HG03565 (cell line): ENCODE results near the gene ZNF385B.

Experiments
- ATAC-seq: cut with Tn5 transposase; IDR thresholded peaks from one replicate; pipeline ENCODE4 v1.9.1; 2021; ENCODE audit warnings: mild to moderate bottlenecking, moderate library complexity; ENCODE audit not compliant: unreplicated experiment

ZNF385B gene

GRCh38 chr2:179751163-179751809 is 110.1 kb downstream of the ZNF385B start:
- ATAC-seq = peak; percentile 65

DNA sequence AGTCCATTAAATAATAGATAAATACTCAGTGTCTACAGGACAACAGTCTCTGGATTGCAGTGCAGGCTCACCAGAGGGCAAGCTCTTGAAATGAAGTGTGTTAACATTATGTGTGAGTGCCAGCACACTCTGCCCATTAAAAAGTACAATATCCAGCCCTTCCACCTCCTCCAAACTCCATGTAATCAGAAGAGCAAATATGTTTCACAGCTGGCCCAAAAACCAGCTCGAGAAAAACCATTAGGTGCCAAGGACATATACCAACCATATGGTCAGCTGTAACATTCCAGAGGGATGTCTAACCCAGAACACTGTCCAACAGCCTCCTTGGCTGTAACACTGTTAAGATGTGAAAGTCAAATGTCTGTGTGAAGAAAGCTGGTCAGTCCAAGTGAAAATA is 112.2 kb downstream of the ZNF385B start:
- ATAC-seq = no peak

GRCh38 chr2:179746981-179747380 is 114.4 kb downstream of the ZNF385B start:
- ATAC-seq = no peak

DNA sequence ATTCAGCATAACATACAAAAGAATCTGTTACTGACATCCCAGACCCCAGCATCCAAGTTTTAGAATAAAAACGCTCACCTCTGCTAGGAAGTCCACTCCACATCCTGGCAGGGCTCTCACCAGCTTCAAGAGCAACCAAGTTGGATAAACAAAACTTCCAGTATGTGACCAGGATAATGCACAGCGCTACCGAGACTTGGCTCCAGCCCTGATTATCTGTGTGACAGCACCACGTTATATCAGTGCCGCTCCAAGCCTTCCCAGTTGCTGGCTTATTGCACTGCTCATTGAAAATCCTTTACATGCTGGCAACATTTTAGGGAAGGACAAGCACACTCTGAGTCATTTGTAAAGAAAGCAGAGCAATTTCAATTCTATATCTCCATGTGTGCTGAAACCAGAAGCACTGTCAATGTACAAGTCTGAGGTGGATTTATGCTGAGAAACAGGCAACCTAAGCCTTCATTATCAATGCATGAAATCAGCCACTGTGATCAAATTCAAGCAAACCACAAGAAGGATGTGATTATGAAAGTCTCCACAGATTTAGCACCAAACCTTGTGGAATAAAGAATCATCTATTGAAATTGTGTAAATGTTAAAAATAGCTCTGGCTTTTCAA is 115.7 kb downstream of the ZNF385B start:
- ATAC-seq = no peak

DNA sequence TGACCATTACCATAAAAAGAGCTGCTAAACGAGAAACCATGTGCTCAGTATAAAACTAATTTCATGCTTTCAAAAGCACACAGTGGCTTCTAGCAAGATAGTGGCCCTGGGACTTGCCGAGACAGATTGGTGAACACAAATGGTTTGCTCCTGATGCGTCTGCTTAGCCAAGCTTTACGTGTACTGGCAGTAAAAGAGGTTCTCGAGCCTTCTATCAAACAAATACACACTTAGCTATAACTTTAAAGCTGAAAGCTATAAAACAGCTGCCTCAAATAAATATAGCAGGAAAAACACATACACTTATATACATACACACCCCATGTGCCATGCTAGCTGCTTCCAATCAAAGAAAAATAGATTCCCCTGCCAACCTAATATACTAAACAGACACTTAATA is 117.0 kb downstream of the ZNF385B start:
- no peak for ATAC-seq

- no peak for ATAC-seq
Measured at GRCh38 chr2:179741317-179741716, 120.1 kb downstream of the ZNF385B start.

- ATAC-seq = no peak
Measured at GRCh38 chr2:179729966-179730365, 131.4 kb downstream of the ZNF385B start.

- no peak for ATAC-seq
Measured at GRCh38 chr2:179726461-179727180, 134.8 kb downstream of the ZNF385B start.

DNA sequence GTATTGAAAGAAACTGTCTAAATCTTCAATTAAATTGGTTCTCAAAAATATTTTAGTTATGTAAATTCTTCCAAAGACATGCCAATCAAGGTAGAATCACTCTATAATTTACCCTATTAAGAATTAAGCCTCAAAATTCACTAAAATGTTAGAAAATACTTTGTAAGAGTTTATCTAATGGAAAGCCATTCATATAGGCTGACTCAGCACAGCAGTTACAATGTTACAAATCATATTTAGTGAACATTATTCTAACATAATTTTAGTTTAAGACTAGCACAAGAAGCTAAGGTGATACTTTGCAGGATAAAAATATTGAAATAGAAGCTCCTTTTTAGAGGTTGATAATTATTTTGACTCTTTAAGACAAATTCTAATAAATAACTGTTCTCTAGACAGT is 137.0 kb downstream of the ZNF385B start:
- ATAC-seq = no peak

GRCh38 chr2:179720173-179720772 is 141.1 kb downstream of the ZNF385B start:
- no peak for ATAC-seq

- no peak for ATAC-seq
Measured at GRCh38 chr2:179715871-179716270, 145.5 kb downstream of the ZNF385B start.

GRCh38 chr2:179715196-179715595 is 146.2 kb downstream of the ZNF385B start:
- no peak for ATAC-seq

DNA sequence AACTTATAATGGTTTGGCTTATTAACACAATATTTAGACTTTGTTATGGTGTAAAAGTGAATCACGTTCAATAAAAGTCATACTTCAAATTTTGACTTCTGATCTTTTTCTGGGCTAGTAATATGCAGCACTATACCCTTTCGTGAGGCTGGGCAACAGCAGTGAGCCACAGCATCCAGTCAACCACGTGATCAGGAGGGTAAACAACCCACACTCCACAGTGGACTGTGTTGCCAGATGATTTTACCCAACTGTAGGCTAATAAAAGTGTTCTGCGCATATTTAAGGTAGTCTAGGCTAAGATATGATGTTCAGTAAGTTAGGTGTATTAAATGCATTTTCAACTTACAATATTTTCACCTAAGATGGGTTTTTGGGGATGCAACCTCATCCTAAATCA is 148.6 kb downstream of the ZNF385B start:
- no peak for ATAC-seq

DNA sequence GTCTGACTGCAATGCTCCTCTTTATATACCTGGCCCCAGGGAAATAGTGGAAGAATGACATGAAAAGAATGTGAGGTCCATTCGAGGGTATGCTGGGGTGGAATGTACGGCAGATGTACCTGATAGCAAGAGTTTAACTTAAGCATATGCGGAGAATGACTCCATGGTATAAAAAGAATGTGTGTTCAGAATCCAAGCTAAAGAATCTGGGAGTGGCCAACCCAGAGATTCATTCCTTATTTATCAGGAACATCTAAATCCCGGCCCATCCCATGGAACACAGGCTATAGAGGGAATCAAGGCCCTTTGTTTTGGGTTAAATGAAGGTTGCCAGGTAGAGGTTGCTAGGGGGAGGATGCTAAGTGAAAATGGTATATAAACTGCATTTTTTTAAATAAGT is 150.0 kb downstream of the ZNF385B start:
- no peak for ATAC-seq

- no peak for ATAC-seq
Measured at GRCh38 chr2:179703702-179704101, 157.7 kb downstream of the ZNF385B start.

GRCh38 chr2:179702912-179703311 is 158.5 kb downstream of the ZNF385B start:
- no peak for ATAC-seq

- ATAC-seq = no peak
Measured at GRCh38 chr2:179701524-179702110, 159.8 kb downstream of the ZNF385B start.

DNA sequence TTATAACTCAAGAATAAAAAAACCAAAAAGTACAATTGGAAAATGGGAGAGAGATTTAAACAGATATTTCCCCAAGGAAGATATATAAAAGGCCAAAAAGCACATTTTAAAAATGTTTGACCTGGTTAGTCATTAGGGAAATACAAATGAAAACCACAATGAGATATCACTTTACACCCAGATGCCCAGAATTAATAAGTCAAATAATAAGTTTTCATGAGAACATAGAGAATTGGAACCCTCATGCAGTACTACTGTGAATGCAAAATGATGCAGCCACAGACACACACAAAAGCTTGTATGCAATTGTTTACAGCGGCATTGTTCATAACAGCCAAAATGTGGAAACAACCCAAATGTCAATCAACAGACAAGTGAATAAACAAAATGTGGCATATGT is 165.9 kb downstream of the ZNF385B start:
- ATAC-seq = no peak

GRCh38 chr2:179694963-179695362 is 166.4 kb downstream of the ZNF385B start:
- ATAC-seq = no peak

DNA sequence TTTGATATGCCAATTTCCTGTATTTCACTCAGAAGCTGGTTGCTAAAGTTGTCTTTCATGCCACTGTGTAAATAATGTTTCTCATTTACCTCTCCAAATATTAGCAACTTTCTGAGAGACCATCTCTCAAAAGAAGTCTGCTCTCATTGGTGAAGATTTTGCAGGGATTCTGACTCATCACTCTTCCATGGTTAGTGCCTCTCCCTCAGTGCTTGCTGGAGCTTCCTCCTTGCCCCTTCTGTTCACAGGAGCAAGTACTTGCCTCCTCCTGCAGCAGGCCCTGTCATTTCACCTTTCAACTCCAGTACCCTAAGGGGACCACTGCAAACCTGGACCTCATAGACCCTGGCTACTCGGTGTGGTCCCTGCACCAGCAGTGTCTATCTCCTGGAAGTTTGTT is 168.8 kb downstream of the ZNF385B start:
- no peak for ATAC-seq

GRCh38 chr2:179692043-179692442 is 169.4 kb downstream of the ZNF385B start:
- ATAC-seq = no peak
